H9 (cell line): ENCODE measurements around the gene CCSER1. TPM values are rescaled to one million over a fixed set of nuclear protein-coding genes. Genes with fewer than 3 reads are reported as not detected.

ENCODE experiments used
- DNase-seq: peaks from one replicate; pipeline ENCODE4 v3.0.0-alpha.2; 2017
- H2AFZ ChIP-seq: one replicate; pipeline ENCODE4 v1.6.1; 2013; ENCODE audit warnings: mild to moderate bottlenecking, low read length, control low read depth, moderate library complexity
- H2AK5ac ChIP-seq: 2 replicates; pipeline ENCODE4 v1.6.1; 2013; ENCODE audit warnings: low read length, control low read depth, mixed read lengths; ENCODE audit not compliant: insufficient read length
- H2BK120ac ChIP-seq: one replicate; pipeline ENCODE4 v1.6.1; 2013; ENCODE audit warnings: low read depth, mild to moderate bottlenecking, low read length, control low read depth, inconsistent platforms; ENCODE audit not compliant: poor library complexity, severe bottlenecking
- H2BK12ac ChIP-seq: 2 replicates; pipeline ENCODE4 v1.6.1; 2013; ENCODE audit warnings: low read length, control low read depth, mixed read lengths, low read depth; ENCODE audit not compliant: insufficient read length
- H2BK15ac ChIP-seq: 2 replicates; pipeline ENCODE4 v1.6.1; 2013; ENCODE audit warnings: low read depth, low read length, control low read depth
- H2BK20ac ChIP-seq: one replicate; pipeline ENCODE4 v1.6.1; 2013; ENCODE audit warnings: low read depth, mild to moderate bottlenecking, low read length, control low read depth, inconsistent platforms; ENCODE audit not compliant: poor library complexity, severe bottlenecking
- H2BK5ac ChIP-seq: 2 replicates; pipeline ENCODE4 v1.6.1; 2013; ENCODE audit warnings: low read length, control low read depth, mixed read lengths; ENCODE audit not compliant: insufficient read length
- H3K14ac ChIP-seq: 2 replicates; pipeline ENCODE4 v1.6.1; 2013; ENCODE audit warnings: low read length, control low read depth; ENCODE audit not compliant: insufficient read depth
- H3K18ac ChIP-seq: 2 replicates; pipeline ENCODE4 v1.6.1; 2013; ENCODE audit warnings: low read depth, mild to moderate bottlenecking, mixed read lengths, low read length, control low read depth; ENCODE audit not compliant: insufficient read length
- H3K23ac ChIP-seq: 2 replicates; pipeline ENCODE4 v1.6.1; 2013; ENCODE audit warnings: low read length, control low read depth, mixed read lengths, low read depth; ENCODE audit not compliant: insufficient read length
- H3K23me2 ChIP-seq: 2 replicates; pipeline ENCODE4 v1.6.1; 2013; ENCODE audit warnings: low read depth, mild to moderate bottlenecking, mixed read lengths, low read length, control low read depth; ENCODE audit not compliant: insufficient read length, poor library complexity, severe bottlenecking
- H3K27ac ChIP-seq: 2 replicates; pipeline ENCODE4 v1.5.1; 2013; ENCODE audit warnings: low read length, control low read depth, mixed read lengths, low read depth; ENCODE audit not compliant: insufficient read length
- H3K27me3 ChIP-seq: 2 replicates; pipeline ENCODE4 v1.6.1; 2013; ENCODE audit warnings: low read length, control low read depth, inconsistent platforms; ENCODE audit not compliant: insufficient read depth
- H3K4ac ChIP-seq: 2 replicates; pipeline ENCODE4 v1.6.1; 2013; ENCODE audit warnings: low read depth, mild to moderate bottlenecking, control low read depth, inconsistent platforms, low read length, moderate library complexity
- H3K4me1 ChIP-seq: 2 replicates; pipeline ENCODE4 v1.6.1; 2013; ENCODE audit warnings: low read length, control low read depth, inconsistent platforms; ENCODE audit not compliant: insufficient read depth
- H3K4me2 ChIP-seq: 2 replicates; pipeline ENCODE4 v1.6.1; 2013; ENCODE audit warnings: low read length, control low read depth, mixed read lengths; ENCODE audit not compliant: insufficient read length, insufficient read depth
- H3K56ac ChIP-seq: 2 replicates; pipeline ENCODE4 v1.6.1; 2013; ENCODE audit warnings: low read depth, mild to moderate bottlenecking, mixed read lengths, low read length, control low read depth; ENCODE audit not compliant: insufficient read length
- H3K79me1 ChIP-seq: 2 replicates; pipeline ENCODE4 v1.6.1; 2013; ENCODE audit warnings: low read depth, mild to moderate bottlenecking, moderate library complexity, low read length, control low read depth, inconsistent platforms; ENCODE audit not compliant: insufficient read depth, poor library complexity, severe bottlenecking
- H3K79me2 ChIP-seq: 2 replicates; pipeline ENCODE4 v1.6.1; 2013; ENCODE audit warnings: low read length, control low read depth, inconsistent platforms; ENCODE audit not compliant: insufficient read depth
- H3K9ac ChIP-seq: 2 replicates; pipeline ENCODE4 v1.6.1; 2013; ENCODE audit warnings: low read length, control low read depth, mixed read lengths; ENCODE audit not compliant: insufficient read length; ENCODE audit errors: extremely low read depth
- H3K9me3 ChIP-seq: one replicate; pipeline ENCODE4 v1.6.1; 2013; ENCODE audit warnings: low read depth, low read length, inconsistent platforms; ENCODE audit not compliant: control insufficient read depth
- H3T11ph ChIP-seq: one replicate; pipeline ENCODE4 v1.6.1; 2013; ENCODE audit warnings: mild to moderate bottlenecking, low read length, control low read depth, inconsistent platforms
- H4K20me1 ChIP-seq: one replicate; pipeline ENCODE4 v1.6.1; 2013; ENCODE audit not compliant: control insufficient read depth, insufficient read length, insufficient read depth
- H4K5ac ChIP-seq: 2 replicates; pipeline ENCODE4 v1.6.1; 2013; ENCODE audit warnings: low read depth, mild to moderate bottlenecking, mixed read lengths, low read length, control low read depth; ENCODE audit not compliant: insufficient read length
- H4K8ac ChIP-seq: replicated peaks from 2 replicates; pipeline ENCODE4 v1.6.1; 2013; ENCODE audit warnings: low read length, control low read depth, mixed read lengths, low read depth; ENCODE audit not compliant: insufficient read length
- H4K91ac ChIP-seq: 2 replicates; pipeline ENCODE4 v1.6.1; 2013; ENCODE audit warnings: low read depth, mild to moderate bottlenecking, moderate library complexity, mixed read lengths, low read length, control low read depth; ENCODE audit not compliant: insufficient read length
- H3K27ac Mint-ChIP-seq, 3 experiments: 2 replicates in 2 of 3; 3 replicates in 1 of 3; pipeline ENCODE4 v1.8.0; 2020 to 2021; ENCODE audit warnings: mixed read lengths in 3 of 3, mild to moderate bottlenecking in 1 of 3, moderate library complexity in 1 of 3
- H3K27me3 Mint-ChIP-seq: 2 replicates; pipeline ENCODE4 v1.8.0; 2021; ENCODE audit warnings: low read depth, mild to moderate bottlenecking, moderate library complexity, mixed read lengths
- H3K36me3 Mint-ChIP-seq, 3 experiments: 2 replicates in 2 of 3; 3 replicates in 1 of 3; pipeline ENCODE4 v1.8.0; 2020 to 2021; ENCODE audit warnings: low read depth in 3 of 3, mixed read lengths in 3 of 3; ENCODE audit not compliant: insufficient read depth in 1 of 3
- H3K4me1 Mint-ChIP-seq, 2 experiments: 2 replicates each; pipeline ENCODE4 v1.8.0; 2020; ENCODE audit warnings: mixed read lengths in 2 of 2
- H3K4me3 Mint-ChIP-seq, 2 experiments: 2 replicates in 1 of 2; 3 replicates in 1 of 2; pipeline ENCODE4 v1.8.0; 2020 to 2021; ENCODE audit warnings: mild to moderate bottlenecking in 2 of 2, mixed read lengths in 2 of 2, moderate library complexity in 1 of 2
- H3K9me3 Mint-ChIP-seq, 2 experiments: 2 replicates in 1 of 2; 3 replicates in 1 of 2; pipeline ENCODE4 v1.8.0; 2020; ENCODE audit warnings: mild to moderate bottlenecking in 2 of 2, mixed read lengths in 2 of 2, moderate library complexity in 1 of 2
- total RNA-seq: library from RNA; stranded (reverse); gene quantifications from 2 replicates; pipeline ENCODE4 v1.2.1, GENCODE V29; 2021
- TF ChIP-seq, protein P1 (sequence below): fragments of 200-600 bp; sonication (generic); conservative IDR thresholded peaks from 3 replicates; pipeline ENCODE4 v1.8.0; 2021; ENCODE audit warnings: antibody characterized with exemption, mild to moderate bottlenecking

Gene CCSER1
- total RNA-seq, 1 experiment from 2014 or later, result 0.37 TPM

- Histone ChIP-seq H3K27me3 (no peaks in the 10 kb centered on the region), H2BK12ac (no peak overlapping the region), H3K56ac (no peak overlapping the region), H3K79me2 (no peaks in the 10 kb centered on the region), H2AK5ac (no peak overlapping the region), H3K4me2 (no peak overlapping the region), H3K23me2 (no peaks in the 10 kb centered on the region), H2BK5ac (no peak overlapping the region), H3K14ac (no peak overlapping the region), H3K4me1 (no peaks in the 10 kb centered on the region), H4K5ac (no peak overlapping the region), H4K91ac (no peak overlapping the region), H2BK20ac (no peak overlapping the region), H2BK120ac (no peak overlapping the region), H2BK15ac (no peak overlapping the region), H3K9me3 (no peaks in the 10 kb centered on the region), H3K9ac (no peak overlapping the region), H2AFZ (no peak overlapping the region), H3K79me1 (no peaks in the 10 kb centered on the region), H3K23ac (no peak overlapping the region), H4K20me1 (no peaks in the 10 kb centered on the region), H4K8ac (no peak overlapping the region), H3K4ac (no peak overlapping the region), H3T11ph (no peak overlapping the region), H3K27ac (no peak overlapping the region), H3K18ac (no peak overlapping the region)
- H3K4me3 Mint-ChIP-seq, result no peak overlapping the region
- TF ChIP-seq, protein P1, sequence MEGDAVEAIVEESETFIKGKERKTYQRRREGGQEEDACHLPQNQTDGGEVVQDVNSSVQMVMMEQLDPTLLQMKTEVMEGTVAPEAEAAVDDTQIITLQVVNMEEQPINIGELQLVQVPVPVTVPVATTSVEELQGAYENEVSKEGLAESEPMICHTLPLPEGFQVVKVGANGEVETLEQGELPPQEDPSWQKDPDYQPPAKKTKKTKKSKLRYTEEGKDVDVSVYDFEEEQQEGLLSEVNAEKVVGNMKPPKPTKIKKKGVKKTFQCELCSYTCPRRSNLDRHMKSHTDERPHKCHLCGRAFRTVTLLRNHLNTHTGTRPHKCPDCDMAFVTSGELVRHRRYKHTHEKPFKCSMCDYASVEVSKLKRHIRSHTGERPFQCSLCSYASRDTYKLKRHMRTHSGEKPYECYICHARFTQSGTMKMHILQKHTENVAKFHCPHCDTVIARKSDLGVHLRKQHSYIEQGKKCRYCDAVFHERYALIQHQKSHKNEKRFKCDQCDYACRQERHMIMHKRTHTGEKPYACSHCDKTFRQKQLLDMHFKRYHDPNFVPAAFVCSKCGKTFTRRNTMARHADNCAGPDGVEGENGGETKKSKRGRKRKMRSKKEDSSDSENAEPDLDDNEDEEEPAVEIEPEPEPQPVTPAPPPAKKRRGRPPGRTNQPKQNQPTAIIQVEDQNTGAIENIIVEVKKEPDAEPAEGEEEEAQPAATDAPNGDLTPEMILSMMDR, result no peak
- no peak overlapping the region for H3K27ac Mint-ChIP-seq
- DNase-seq, result no peak
- no peaks in the 10 kb centered on the region for H3K36me3 Mint-ChIP-seq
- H3K27me3 Mint-ChIP-seq, result no peaks in the 10 kb centered on the region
- H3K9me3 Mint-ChIP-seq, result no peaks in the 10 kb centered on the region
- no peaks in the 10 kb centered on the region for H3K4me1 Mint-ChIP-seq
Measured at GRCh38 chr4:91366554-91366953, 1239.4 kb downstream of the CCSER1 start.
